GM23338 (cell line): ENCODE data around the gene FLRT2. TPM values are rescaled to one million over a fixed set of nuclear protein-coding genes. Genes with fewer than 3 reads are reported as not detected.

Source experiments
- ATAC-seq: fragments of 200-7000 bp; cut with Tn5 transposase; 3 replicates; pipeline ENCODE4 v1.9.1; 2020
- DNase-seq: peaks from one replicate; pipeline ENCODE4 v3.0.0-alpha.2; 2015; ENCODE audit warnings: low spot score
- H2AFZ ChIP-seq: fragments of 200-600 bp; sonication (generic); 2 replicates; pipeline ENCODE4 v1.8.0; 2016; ENCODE audit warnings: antibody characterized with exemption, mild to moderate bottlenecking, moderate library complexity
- H3F3A ChIP-seq: fragments of 200-600 bp; sonication (generic); replicated peaks from 2 replicates; pipeline ENCODE4 v1.8.0; 2017; ENCODE audit warnings: antibody characterized with exemption, mixed run types, low read depth
- H3K27ac ChIP-seq: fragments of 200-600 bp; sonication (generic); 2 replicates; pipeline ENCODE4 v1.6.1; 2016; ENCODE audit warnings: low read depth
- H3K27me3 ChIP-seq: fragments of 200-600 bp; sonication (generic); 2 replicates; pipeline ENCODE4 v1.8.0; 2016; ENCODE audit warnings: mild to moderate bottlenecking, mixed run types, moderate library complexity; ENCODE audit not compliant: insufficient read depth
- H3K36me3 ChIP-seq: fragments of 200-600 bp; sonication (generic); 2 replicates; pipeline ENCODE4 v1.8.0; 2016; ENCODE audit warnings: mild to moderate bottlenecking; ENCODE audit not compliant: insufficient read depth
- H3K4me1 ChIP-seq: fragments of 200-600 bp; sonication (generic); 2 replicates; pipeline ENCODE4 v1.8.0; 2016; ENCODE audit warnings: mild to moderate bottlenecking, moderate library complexity; ENCODE audit not compliant: insufficient read depth
- H3K4me2 ChIP-seq: fragments of 200-600 bp; sonication (generic); 2 replicates; pipeline ENCODE4 v1.7.1; 2017; ENCODE audit warnings: mixed run types
- H3K4me3 ChIP-seq: fragments of 200-600 bp; sonication (generic); 2 replicates; pipeline ENCODE4 v1.6.1; 2016; ENCODE audit warnings: mixed run types
- H3K79me2 ChIP-seq: fragments of 200-600 bp; sonication (generic); replicated peaks from 2 replicates; pipeline ENCODE4 v1.8.0; 2017; ENCODE audit warnings: mild to moderate bottlenecking; ENCODE audit not compliant: insufficient read depth
- H3K9me2 ChIP-seq: fragments of 200-600 bp; sonication (generic); 2 replicates; pipeline ENCODE4 v1.8.0; 2017; ENCODE audit not compliant: insufficient read depth
- H4K20me1 ChIP-seq: fragments of 200-600 bp; sonication (generic); replicated peaks from 2 replicates; pipeline ENCODE4 v1.8.0; 2017; ENCODE audit warnings: mild to moderate bottlenecking; ENCODE audit not compliant: insufficient read depth
- H3K27ac Mint-ChIP-seq: 2 replicates; pipeline ENCODE4 v1.8.0; 2020; ENCODE audit warnings: inconsistent platforms, mild to moderate bottlenecking, moderate library complexity, mixed read lengths
- H3K27me3 Mint-ChIP-seq: 3 replicates; pipeline ENCODE4 v1.8.0; 2022; ENCODE audit warnings: low read depth, mild to moderate bottlenecking, moderate library complexity, mixed read lengths, inconsistent platforms; ENCODE audit not compliant: insufficient read depth, poor library complexity
- H3K36me3 Mint-ChIP-seq: 3 replicates; pipeline ENCODE4 v1.8.0; 2021; ENCODE audit warnings: low read depth, mild to moderate bottlenecking, inconsistent platforms, moderate library complexity, mixed read lengths
- H3K4me1 Mint-ChIP-seq: 3 replicates; pipeline ENCODE4 v1.8.0; 2020; ENCODE audit warnings: mild to moderate bottlenecking, inconsistent platforms, mixed read lengths
- H3K4me3 Mint-ChIP-seq: 3 replicates; pipeline ENCODE4 v1.8.0; 2021; ENCODE audit warnings: moderate library complexity, mild to moderate bottlenecking, inconsistent platforms, mixed read lengths
- H3K9me3 Mint-ChIP-seq: 3 replicates; pipeline ENCODE4 v1.8.0; 2020; ENCODE audit warnings: moderate library complexity, mild to moderate bottlenecking, inconsistent platforms, mixed read lengths
- CREB1 ChIP-seq: fragments of 250-450 bp; sonication (Bioruptor Pico); IDR thresholded peaks from 2 replicates; pipeline ENCODE4 v1.5.0; 2020; ENCODE audit warnings: low read depth, mild to moderate bottlenecking, moderate library complexity
- CTCF ChIP-seq, 2 experiments: fragments of 200-600 bp in 1 of 2; sonication (generic) in 1 of 2; conservative IDR thresholded peaks; 2 replicates each; pipeline versions ENCODE4 v1.5.1 to v1.6.1; 2016 to 2017; ENCODE audit warnings: antibody characterized with exemption in 2 of 2, low read depth in 2 of 2, mild to moderate bottlenecking in 2 of 2, moderate library complexity in 1 of 2
- EZH2 ChIP-seq: fragments of 200-600 bp; sonication (generic); IDR thresholded peaks from one replicate; pipeline ENCODE4 v1.8.0; 2017; ENCODE audit warnings: antibody characterized with exemption, mild to moderate bottlenecking, low read depth; ENCODE audit not compliant: unreplicated experiment
- EZH2phosphoT487 ChIP-seq: fragments of 200-600 bp; sonication (generic); IDR thresholded peaks from one replicate; pipeline ENCODE4 v1.8.1; 2018; ENCODE audit warnings: antibody characterized with exemption; ENCODE audit not compliant: unreplicated experiment
- JUNB ChIP-seq: IDR thresholded peaks from one replicate; pipeline ENCODE4 v1.6.1; 2016; ENCODE audit warnings: antibody characterized with exemption; ENCODE audit not compliant: unreplicated experiment
- NANOG ChIP-seq: IDR thresholded peaks from 2 replicates; pipeline ENCODE4 v1.6.1; 2016; ENCODE audit warnings: antibody characterized with exemption, borderline replicate concordance
- POLR2AphosphoS5 ChIP-seq: IDR thresholded peaks from 2 replicates; pipeline ENCODE4 v1.6.1; 2016; ENCODE audit warnings: antibody characterized with exemption, low read depth
- STAT1 ChIP-seq: IDR thresholded peaks from one replicate; pipeline ENCODE4 v1.6.1; 2016; ENCODE audit warnings: antibody characterized with exemption; ENCODE audit not compliant: unreplicated experiment
- ZNF114 ChIP-seq: fragments of 250-450 bp; sonication (Bioruptor Pico); IDR thresholded peaks from 2 replicates; pipeline ENCODE4 v1.5.0; 2020; ENCODE audit warnings: mild to moderate bottlenecking, moderate library complexity
- ZNF331 ChIP-seq: fragments of 250-450 bp; sonication (Bioruptor Pico); IDR thresholded peaks from 2 replicates; pipeline ENCODE4 v1.5.0; 2020; ENCODE audit warnings: low read depth, mild to moderate bottlenecking, moderate library complexity
- ZNF462 ChIP-seq: fragments of 250-450 bp; sonication (Bioruptor Pico); IDR thresholded peaks from 2 replicates; pipeline ENCODE4 v1.5.0; 2020; ENCODE audit warnings: mild to moderate bottlenecking, moderate library complexity
- polyA plus RNA-seq: library from polyadenylated mRNA; unstranded; fragments of >200 nt; fragmentation: Nextera tagmentation; extraction: Ambion mirVana; gene quantifications from 2 replicates; pipeline ENCODE4 v1.2.1, GENCODE V29; 2016
- total RNA-seq: library from RNA; depleted of rRNA; stranded (reverse); fragments of >200 nt; shearing (Covaris generic); gene quantifications from 2 replicates; pipeline ENCODE4 v1.2.3, GENCODE V29; 2014

The FLRT2 gene
- total and polyA plus RNA-seq, 2 experiments from 2014 or later, result 4.3 to 7.4 TPM

- Histone ChIP-seq H3K27me3 (no peaks in the 10 kb centered on the region), H3K4me2 (no peak overlapping the region), H3K4me1 (no peaks in the 10 kb centered on the region; the same call in 1 of the 2 replicates), H3K4me3 (no peak overlapping the region), H3K79me2 (no peaks in the 10 kb centered on the region), H3F3A (no peaks in the 10 kb centered on the region), H3K27ac (no peak overlapping the region), H3K9me2 (no peaks in the 10 kb centered on the region), H3K36me3 (no peaks in the 10 kb centered on the region), H2AFZ (no peak overlapping the region), H4K20me1 (no peaks in the 10 kb centered on the region)
- Mint-ChIP-seq H3K4me3 (no peak overlapping the region), H3K4me1 (peaks cover 8% of the 10 kb centered on the region), H3K36me3 (no peaks in the 10 kb centered on the region), H3K27me3 (no peaks in the 10 kb centered on the region), H3K9me3 (no peaks in the 10 kb centered on the region), H3K27ac (no peak overlapping the region)
- DNase-seq (no peak), ATAC-seq (no peak)
- TF ChIP-seq CTCF (conservative IDR thresholded peaks at IDR 0.05; ENCODE audit: low read depth in 2 of 2), result no peak
- no peak for TF ChIP-seq POLR2AphosphoS5
- TF ChIP-seq EZH2, result no peak
- no peak for TF ChIP-seq NANOG
- TF ChIP-seq EZH2phosphoT487, result no peak
- no peak for TF ChIP-seq STAT1
- TF ChIP-seq ZNF331 (CRISPR knock-in tag), result no peak
- TF ChIP-seq JUNB, result no peak
- no peak for TF ChIP-seq CREB1
- TF ChIP-seq ZNF462, result no peak
- TF ChIP-seq ZNF114 (CRISPR knock-in tag), result no peak
These were observed 10.2 kb upstream of the FLRT2 start for GRCh38 chr14:85519661-85520305.
